Islet of Langerhans (tissue), 1 donor: ENCODE measurements around the gene FBXL20.
"Not testable (repeated sequence)": the region's sequence is repeated elsewhere in the genome, so short reads cannot be mapped to it uniquely, and the experiment has no call there.

ENCODE experiments used
- FAIRE-seq: peaks from one replicate; lab custom pipeline; 2011; peaks lifted over from hg19 to GRCh38; lab: Jason Lieb, UNC

FBXL20 gene

GRCh38 chr17:39380144-39380543, 21.3 kb downstream of the FBXL20 start:
- no peak for FAIRE-seq

GRCh38 chr17:39376434-39376833, 25.0 kb downstream of the FBXL20 start:
- no peak for FAIRE-seq

- not testable (repeated sequence) for FAIRE-seq
These were observed 33.6 kb downstream of the FBXL20 start for GRCh38 chr17:39367805-39368204.

GRCh38 chr17:39365872-39366271, 35.6 kb downstream of the FBXL20 start:
- FAIRE-seq, result no peak

GRCh38 chr17:39365242-39365641, 36.2 kb downstream of the FBXL20 start:
- FAIRE-seq, result no peak

GRCh38 chr17:39364236-39365025, 37.0 kb downstream of the FBXL20 start:
- FAIRE-seq, result no peak

- no peak for FAIRE-seq
These were observed 40.4 kb downstream of the FBXL20 start for GRCh38 chr17:39361064-39361463.

GRCh38 chr17:39360537-39360936, 40.9 kb downstream of the FBXL20 start:
- FAIRE-seq, result no peak

GRCh38 chr17:39359994-39360393, 41.4 kb downstream of the FBXL20 start:
- FAIRE-seq, result no peak

- FAIRE-seq, result no peak
These were observed 43.4 kb downstream of the FBXL20 start for GRCh38 chr17:39357986-39358385.

GRCh38 chr17:39357488-39357887, 43.9 kb downstream of the FBXL20 start:
- no peak for FAIRE-seq

GRCh38 chr17:39352986-39353385, 48.4 kb downstream of the FBXL20 start:
- FAIRE-seq, result no peak

GRCh38 chr17:39352511-39352910, 48.9 kb downstream of the FBXL20 start:
- FAIRE-seq, result no peak

GRCh38 chr17:39351508-39351907, 49.9 kb downstream of the FBXL20 start:
- FAIRE-seq, result no peak

GRCh38 chr17:39349246-39349645, 52.2 kb downstream of the FBXL20 start:
- no peak for FAIRE-seq

- FAIRE-seq, result not testable (repeated sequence)
These were observed 54.6 kb downstream of the FBXL20 start for GRCh38 chr17:39346863-39347262.

- no peak for FAIRE-seq
These were observed 59.9 kb downstream of the FBXL20 start for GRCh38 chr17:39341541-39341940.

- FAIRE-seq, result no peak
These were observed 60.7 kb downstream of the FBXL20 start for GRCh38 chr17:39340731-39341130.

GRCh38 chr17:39339272-39339671, 62.2 kb downstream of the FBXL20 start:
- FAIRE-seq, result no peak

- not testable (repeated sequence) for FAIRE-seq
These were observed 63.8 kb downstream of the FBXL20 start for GRCh38 chr17:39337649-39338048.

- FAIRE-seq, result no peak
These were observed 65.7 kb downstream of the FBXL20 start for GRCh38 chr17:39335704-39336223.

- FAIRE-seq, result not testable (repeated sequence)
These were observed 67.2 kb downstream of the FBXL20 start for GRCh38 chr17:39334008-39334744.

- no peak for FAIRE-seq
These were observed 69.3 kb downstream of the FBXL20 start for GRCh38 chr17:39332092-39332491.
